Suppressor macrophage treated with lipopolysaccharide for 1 hour (primary cell): ENCODE data around the gene ISCA1.
"Not testable (repeated sequence)": the region's sequence is repeated elsewhere in the genome, so short reads cannot be mapped to it uniquely, and the experiment has no call there.

ENCODE experiments used
- DNase-seq, 3 donors: peaks; one replicate each; pipeline ENCODE4 v3.0.0-alpha.2; 2020 to 2022

ISCA1 gene

GRCh38 chr9:86282077-86282978 lies at the start of gene ISCA1:
Gene ISCA1 (minus strand): TSS chr9:86282538. CDS start chr9:86282458, 80 bp downstream.
- DNase-seq: peak; percentile 93 to 99 (median 98)

GRCh38 chr9:86330186-86330585 lies 47.8 kb upstream of the ISCA1 start:
- no peak for DNase-seq

- DNase-seq: no peak
Measured at GRCh38 chr9:86329649-86330048, 47.3 kb upstream of the ISCA1 start.

- DNase-seq: no peak
Measured at GRCh38 chr9:86328156-86328555, 45.8 kb upstream of the ISCA1 start.

- DNase-seq: no peak
Measured at GRCh38 chr9:86326536-86326935, 44.2 kb upstream of the ISCA1 start.

- no peak for DNase-seq
Measured at GRCh38 chr9:86324901-86325300, 42.6 kb upstream of the ISCA1 start.

- peak; percentile 26 to 50 (median 44) for DNase-seq
Measured at GRCh38 chr9:86324308-86324707, 42.0 kb upstream of the ISCA1 start.

GRCh38 chr9:86322973-86323644 lies 40.8 kb upstream of the ISCA1 start:
- peak; percentile 25 to 66 (median 47) for DNase-seq

- peak in 1 of 3 donors; percentile 40 for DNase-seq
Measured at GRCh38 chr9:86321373-86321772, 39.0 kb upstream of the ISCA1 start.

GRCh38 chr9:86318187-86318586 lies 35.8 kb upstream of the ISCA1 start:
- no peak for DNase-seq

GRCh38 chr9:86315078-86315477 lies 32.7 kb upstream of the ISCA1 start:
- no peak for DNase-seq

- not testable (repeated sequence) for DNase-seq
Measured at GRCh38 chr9:86312959-86313358, 30.6 kb upstream of the ISCA1 start.

- DNase-seq: no peak
Measured at GRCh38 chr9:86308687-86309086, 26.3 kb upstream of the ISCA1 start.

GRCh38 chr9:86304236-86304730 lies 21.9 kb upstream of the ISCA1 start:
- no peak for DNase-seq

GRCh38 chr9:86303316-86303975 lies 21.1 kb upstream of the ISCA1 start:
- DNase-seq: no peak

GRCh38 chr9:86301686-86302085 lies 19.3 kb upstream of the ISCA1 start:
- no peak for DNase-seq

GRCh38 chr9:86300701-86301100 lies 18.4 kb upstream of the ISCA1 start:
- DNase-seq: no peak

- DNase-seq: no peak
Measured at GRCh38 chr9:86298873-86299272, 16.5 kb upstream of the ISCA1 start.

GRCh38 chr9:86290341-86290740 lies 8.0 kb upstream of the ISCA1 start:
- DNase-seq: not testable (repeated sequence)

- no peak for DNase-seq
Measured at GRCh38 chr9:86288499-86289198, 6.3 kb upstream of the ISCA1 start.

- peak; percentile 40 to 56 (median 44) for DNase-seq
Measured at GRCh38 chr9:86287013-86287412, 4.7 kb upstream of the ISCA1 start.

- DNase-seq: no peak
Measured at GRCh38 chr9:86286278-86286677, 3.9 kb upstream of the ISCA1 start.

- peak; percentile 39 to 64 (median 61) for DNase-seq
Measured at GRCh38 chr9:86285261-86285660, 2.9 kb upstream of the ISCA1 start.
